Stimulated activated CD4-positive, alpha-beta T cell treated with anti-CD3 and anti-CD28 coated beads, Interleukin-15, amount 100 ng/mL, for 48 hours (primary cell): ENCODE measurements around the gene LETMD1.

ENCODE experiments used
- DNase-seq, 2 donors: peaks; one replicate each; pipeline ENCODE4 v3.0.0-alpha.2; 2020; ENCODE audit warnings: low read depth in 2 of 2

The LETMD1 gene

GRCh38 chr12:51025836-51026638, 22.1 kb upstream of the LETMD1 start, which contains the start of gene SLC11A2:
Gene SLC11A2 (minus strand): TSS chr12:51026384. CDS start chr12:51010728, 15,656 bp downstream.
- DNase-seq, result peak; percentile 94 to 95

GRCh38 chr12:51027342-51027835, 20.7 kb upstream of the LETMD1 start:
- DNase-seq, result no peak

GRCh38 chr12:51028126-51028812, 19.9 kb upstream of the LETMD1 start:
- DNase-seq, result no peak

- no peak for DNase-seq
Observed at GRCh38 chr12:51028813-51029150, 19.3 kb upstream of the LETMD1 start.

GRCh38 chr12:51033048-51033447, 15.1 kb upstream of the LETMD1 start:
- DNase-seq, result no peak

- no peak for DNase-seq
Observed at GRCh38 chr12:51033457-51034089, 14.6 kb upstream of the LETMD1 start.

- DNase-seq, result no peak
Observed at GRCh38 chr12:51036279-51036678, 11.8 kb upstream of the LETMD1 start.

- no peak for DNase-seq
Observed at GRCh38 chr12:51048661-51049251, 629 bp downstream of the LETMD1 start.

- DNase-seq, result no peak
Observed at GRCh38 chr12:51049525-51049924, 1.4 kb downstream of the LETMD1 start.

- DNase-seq, result no peak
Observed at GRCh38 chr12:51051787-51052186, 3.7 kb downstream of the LETMD1 start.

- DNase-seq, result no peak
Observed at GRCh38 chr12:51055060-51055459, 6.9 kb downstream of the LETMD1 start.

GRCh38 chr12:51056242-51056641, 8.1 kb downstream of the LETMD1 start:
- no peak for DNase-seq

- DNase-seq, result no peak
Observed at GRCh38 chr12:51059086-51059485, 11.0 kb downstream of the LETMD1 start.

GRCh38 chr12:51062631-51063397, 14.7 kb downstream of the LETMD1 start:
- no peak for DNase-seq

GRCh38 chr12:51065530-51065929, 17.4 kb downstream of the LETMD1 start:
- DNase-seq, result no peak

GRCh38 chr12:51067229-51067628, 19.1 kb downstream of the LETMD1 start:
- DNase-seq, result no peak

- no peak for DNase-seq
Observed at GRCh38 chr12:51067771-51068170, 19.6 kb downstream of the LETMD1 start.

GRCh38 chr12:51070004-51070403, 21.9 kb downstream of the LETMD1 start:
- DNase-seq, result no peak

- no peak for DNase-seq
Observed at GRCh38 chr12:51071663-51072062, 23.5 kb downstream of the LETMD1 start.

GRCh38 chr12:51075390-51075789, 27.3 kb downstream of the LETMD1 start:
- DNase-seq, result no peak

- peak; percentile 8 to 18 for DNase-seq
Observed at GRCh38 chr12:51076236-51076930, 28.3 kb downstream of the LETMD1 start.
